ENCODE results near the gene FGF14.

FGF14 gene

GRCh38 chr13:101752432-101752831, 649.4 kb downstream of the FGF14 start:
- no peak overlapping the region for H3K4me3 Mint-ChIP-seq
- ATAC-seq, result peak; percentile 54
- H3K27ac Mint-ChIP-seq, result no peak overlapping the region
- no peaks in the 10 kb centered on the region for H3K9me3 Mint-ChIP-seq
- H3K36me3 Mint-ChIP-seq, result no peaks in the 10 kb centered on the region
- no peaks in the 10 kb centered on the region for H3K27me3 Mint-ChIP-seq
- H3K4me1 Mint-ChIP-seq, result no peaks in the 10 kb centered on the region

- H3K4me3 Mint-ChIP-seq, result no peak overlapping the region
- H3K36me3 Mint-ChIP-seq, result no peaks in the 10 kb centered on the region
- no peaks in the 10 kb centered on the region for H3K4me1 Mint-ChIP-seq
- peak; percentile 6 for ATAC-seq
- H3K27me3 Mint-ChIP-seq, result no peaks in the 10 kb centered on the region
- H3K9me3 Mint-ChIP-seq, result no peaks in the 10 kb centered on the region
- H3K27ac Mint-ChIP-seq, result no peak overlapping the region
Observed at GRCh38 chr13:101751488-101751887, 650.4 kb downstream of the FGF14 start.

GRCh38 chr13:101749584-101749983, 652.3 kb downstream of the FGF14 start:
- Mint-ChIP-seq H3K9me3 (no peaks in the 10 kb centered on the region), H3K4me3 (no peak overlapping the region), H3K4me1 (no peaks in the 10 kb centered on the region), H3K27ac (no peak overlapping the region), H3K27me3 (peaks cover 8% of the 10 kb centered on the region), H3K36me3 (no peaks in the 10 kb centered on the region)
- no peak for ATAC-seq

- Mint-ChIP-seq H3K9me3 (no peaks in the 10 kb centered on the region), H3K4me3 (no peak overlapping the region), H3K36me3 (no peaks in the 10 kb centered on the region), H3K27me3 (peaks cover 8% of the 10 kb centered on the region), H3K4me1 (no peaks in the 10 kb centered on the region), H3K27ac (no peak overlapping the region)
- no peak for ATAC-seq
Observed at GRCh38 chr13:101747039-101747438, 654.8 kb downstream of the FGF14 start.

GRCh38 chr13:101746513-101746912, 655.3 kb downstream of the FGF14 start:
- Mint-ChIP-seq H3K4me3 (no peak overlapping the region), H3K36me3 (no peaks in the 10 kb centered on the region), H3K27me3 (peaks cover 8% of the 10 kb centered on the region), H3K9me3 (no peaks in the 10 kb centered on the region), H3K27ac (no peak overlapping the region), H3K4me1 (no peaks in the 10 kb centered on the region)
- ATAC-seq, result no peak

- Mint-ChIP-seq H3K9me3 (no peaks in the 10 kb centered on the region), H3K27me3 (no peaks in the 10 kb centered on the region), H3K4me3 (no peak overlapping the region), H3K27ac (no peak overlapping the region), H3K36me3 (no peaks in the 10 kb centered on the region), H3K4me1 (peaks cover 6% of the 10 kb centered on the region)
- ATAC-seq, result peak; percentile 64
Observed at GRCh38 chr13:101739382-101740178, 662.3 kb downstream of the FGF14 start.

- H3K27me3 Mint-ChIP-seq, result no peaks in the 10 kb centered on the region
- peaks cover 6% of the 10 kb centered on the region for H3K4me1 Mint-ChIP-seq
- H3K36me3 Mint-ChIP-seq, result no peaks in the 10 kb centered on the region
- ATAC-seq, result no peak
- no peak overlapping the region for H3K27ac Mint-ChIP-seq
- no peaks in the 10 kb centered on the region for H3K9me3 Mint-ChIP-seq
- H3K4me3 Mint-ChIP-seq, result no peak overlapping the region
Observed at GRCh38 chr13:101738336-101738735, 663.5 kb downstream of the FGF14 start.

GRCh38 chr13:101736566-101736965, 665.3 kb downstream of the FGF14 start:
- peaks cover 6% of the 10 kb centered on the region for H3K4me1 Mint-ChIP-seq
- no peak overlapping the region for H3K4me3 Mint-ChIP-seq
- ATAC-seq, result no peak
- no peaks in the 10 kb centered on the region for H3K9me3 Mint-ChIP-seq
- no peaks in the 10 kb centered on the region for H3K36me3 Mint-ChIP-seq
- H3K27ac Mint-ChIP-seq, result no peak overlapping the region
- no peaks in the 10 kb centered on the region for H3K27me3 Mint-ChIP-seq

GRCh38 chr13:101730420-101731000, 671.3 kb downstream of the FGF14 start:
- no peak overlapping the region for H3K27ac Mint-ChIP-seq
- H3K4me3 Mint-ChIP-seq, result no peak overlapping the region
- H3K9me3 Mint-ChIP-seq, result no peaks in the 10 kb centered on the region
- H3K36me3 Mint-ChIP-seq, result no peaks in the 10 kb centered on the region
- H3K4me1 Mint-ChIP-seq, result no peaks in the 10 kb centered on the region
- ATAC-seq, result peak; percentile 34
- H3K27me3 Mint-ChIP-seq, result no peaks in the 10 kb centered on the region

- no peaks in the 10 kb centered on the region for H3K27me3 Mint-ChIP-seq
- no peaks in the 10 kb centered on the region for H3K36me3 Mint-ChIP-seq
- ATAC-seq, result no peak
- H3K27ac Mint-ChIP-seq, result no peak overlapping the region
- no peak overlapping the region for H3K4me3 Mint-ChIP-seq
- no peaks in the 10 kb centered on the region for H3K9me3 Mint-ChIP-seq
- no peaks in the 10 kb centered on the region for H3K4me1 Mint-ChIP-seq
Observed at GRCh38 chr13:101728615-101729014, 673.2 kb downstream of the FGF14 start.

- no peak for ATAC-seq
- Mint-ChIP-seq H3K9me3 (no peaks in the 10 kb centered on the region), H3K4me3 (no peak overlapping the region), H3K27ac (no peak overlapping the region), H3K36me3 (no peaks in the 10 kb centered on the region), H3K4me1 (no peaks in the 10 kb centered on the region), H3K27me3 (no peaks in the 10 kb centered on the region)
Observed at GRCh38 chr13:101728021-101728420, 673.8 kb downstream of the FGF14 start.

- Mint-ChIP-seq H3K9me3 (no peaks in the 10 kb centered on the region), H3K4me3 (no peak overlapping the region), H3K36me3 (no peaks in the 10 kb centered on the region), H3K4me1 (no peaks in the 10 kb centered on the region), H3K27ac (no peak overlapping the region), H3K27me3 (no peaks in the 10 kb centered on the region)
- no peak for ATAC-seq
Observed at GRCh38 chr13:101727118-101727517, 674.7 kb downstream of the FGF14 start.

GRCh38 chr13:101726681-101727080, 675.2 kb downstream of the FGF14 start:
- Mint-ChIP-seq H3K36me3 (no peaks in the 10 kb centered on the region), H3K4me1 (no peaks in the 10 kb centered on the region), H3K27ac (no peak overlapping the region), H3K27me3 (no peaks in the 10 kb centered on the region), H3K4me3 (no peak overlapping the region), H3K9me3 (no peaks in the 10 kb centered on the region)
- no peak for ATAC-seq

GRCh38 chr13:101718496-101718895, 683.4 kb downstream of the FGF14 start:
- H3K36me3 Mint-ChIP-seq, result no peaks in the 10 kb centered on the region
- H3K27ac Mint-ChIP-seq, result no peak overlapping the region
- no peak for ATAC-seq
- no peak overlapping the region for H3K4me3 Mint-ChIP-seq
- no peaks in the 10 kb centered on the region for H3K27me3 Mint-ChIP-seq
- H3K4me1 Mint-ChIP-seq, result no peaks in the 10 kb centered on the region
- H3K9me3 Mint-ChIP-seq, result no peaks in the 10 kb centered on the region

- no peaks in the 10 kb centered on the region for H3K27me3 Mint-ChIP-seq
- no peak overlapping the region for H3K27ac Mint-ChIP-seq
Observed at GRCh38 chr13:101717353-101717752, 684.5 kb downstream of the FGF14 start.

GRCh38 chr13:101714195-101714594, 687.7 kb downstream of the FGF14 start:
- no peak overlapping the region for H3K4me3 Mint-ChIP-seq

More at GRCh38 chr13:101717353-101717752, 684.5 kb downstream of the FGF14 start:
- Mint-ChIP-seq H3K9me3 (no peaks in the 10 kb centered on the region), H3K4me3 (no peak overlapping the region), H3K36me3 (no peaks in the 10 kb centered on the region), H3K4me1 (no peaks in the 10 kb centered on the region)
- ATAC-seq, result no peak

More at GRCh38 chr13:101714195-101714594, 687.7 kb downstream of the FGF14 start:
- Mint-ChIP-seq H3K27ac (no peak overlapping the region), H3K36me3 (no peaks in the 10 kb centered on the region), H3K27me3 (peaks cover under 1% of the 10 kb centered on the region), H3K9me3 (no peaks in the 10 kb centered on the region), H3K4me1 (no peaks in the 10 kb centered on the region)
- ATAC-seq, result no peak

Data from stimulated activated memory B cell treated with anti-CD40 and anti-IgM and Interleukin-4, amounts not matched to agents 10 μg/mL and 1 μg/mL and 100 μg/mL, for 72 hours (primary cell).